SK-N-MC (cell line): Measurements from ENCODE around the gene MYZAP.

Experiments used
- EZH2 ChIP-seq: fragments of 200-600 bp; sonication (generic); IDR thresholded peaks from one replicate; pipeline ENCODE4 v1.6.1; 2017; ENCODE audit warnings: antibody characterized with exemption
- POLR2AphosphoS5 ChIP-seq: IDR thresholded peaks from 2 replicates; pipeline ENCODE4 v1.6.1; 2012; ENCODE audit warnings: mild to moderate bottlenecking, low read depth, low read length, borderline replicate concordance

GRCh38 chr15:57565311-57565710, 26.4 kb upstream of the MYZAP start:
- no peak for TF ChIP-seq EZH2
- no peak for TF ChIP-seq POLR2AphosphoS5
